Neural cell (in vitro differentiated cells): ENCODE results near the gene NFKBIZ. TPM values are rescaled to one million over a fixed set of nuclear protein-coding genes. Genes with fewer than 3 reads are reported as not detected.

Experiments
- H2AFZ ChIP-seq: fragments of 200-600, 300-800 bp; sonication (generic), shearing (Covaris generic); 2 replicates; pipeline ENCODE4 v1.6.0; 2014; ENCODE audit warnings: low read depth, mild to moderate bottlenecking, antibody characterized with exemption, low read length, moderate library complexity
- H3F3A ChIP-seq: fragments of 200-600 bp; shearing (Covaris generic); 2 replicates; pipeline ENCODE4 v1.6.1; 2016; ENCODE audit warnings: mild to moderate bottlenecking, moderate library complexity, mixed read lengths, antibody characterized with exemption, low read length; ENCODE audit not compliant: insufficient read depth, poor library complexity, severe bottlenecking
- H3K27ac ChIP-seq: fragments of 200-600, 300-800 bp; sonication (generic), shearing (Covaris generic); 2 replicates; pipeline ENCODE4 v1.5.1; 2014; ENCODE audit warnings: mild to moderate bottlenecking, low read length, moderate library complexity
- H3K27me3 ChIP-seq: fragments of 300-800, 200-600 bp; sonication (generic), shearing (Covaris generic); 2 replicates; pipeline ENCODE4 v1.6.0; 2014; ENCODE audit warnings: mild to moderate bottlenecking, low read depth, low read length, moderate library complexity; ENCODE audit not compliant: insufficient read depth
- H3K36me3 ChIP-seq: fragments of 300-800, 200-600 bp; sonication (generic), shearing (Covaris generic); 2 replicates; pipeline ENCODE4 v1.5.1; 2014; ENCODE audit warnings: mild to moderate bottlenecking, antibody characterized with exemption, low read length, moderate library complexity; ENCODE audit not compliant: insufficient read depth
- H3K4me2 ChIP-seq: fragments of 300-800, 200-600 bp; sonication (generic), shearing (Covaris generic); 2 replicates; pipeline ENCODE4 v1.6.0; 2014; ENCODE audit warnings: mild to moderate bottlenecking, low read length
- H3K4me3 ChIP-seq: fragments of 300-800, 200-600 bp; sonication (generic), shearing (Covaris generic); 2 replicates; pipeline ENCODE4 v1.5.1; 2014; ENCODE audit warnings: mild to moderate bottlenecking, low read length, moderate library complexity
- H3K79me2 ChIP-seq: fragments of 200-600 bp; shearing (Covaris generic); replicated peaks from 2 replicates; pipeline ENCODE4 v1.6.0; 2014; ENCODE audit warnings: mild to moderate bottlenecking, low read length, moderate library complexity; ENCODE audit not compliant: insufficient read depth
- H3K9ac ChIP-seq: fragments of 300-800, 200-600 bp; sonication (generic), shearing (Covaris generic); 2 replicates; pipeline ENCODE4 v1.6.1; 2016; ENCODE audit warnings: mild to moderate bottlenecking, low read length, mixed read lengths
- H3K9me2 ChIP-seq: fragments of 200-600 bp; shearing (Covaris generic); 2 replicates; pipeline ENCODE4 v1.6.1; 2016; ENCODE audit warnings: mild to moderate bottlenecking, low read length, mixed read lengths; ENCODE audit not compliant: insufficient read depth
- H3K9me3 ChIP-seq: fragments of 200-600, 300-800 bp; sonication (generic), shearing (Covaris generic); 2 replicates; pipeline ENCODE4 v1.6.1; 2016; ENCODE audit warnings: mild to moderate bottlenecking, mixed run types, low read length, moderate library complexity, mixed read lengths
- H4K20me1 ChIP-seq: fragments of 200-600 bp; shearing (Covaris generic); 2 replicates; pipeline ENCODE4 v1.6.1; 2016; ENCODE audit warnings: mild to moderate bottlenecking, mixed run types; ENCODE audit not compliant: insufficient read depth
- EP300 ChIP-seq: fragments of 450-650 bp; conservative IDR thresholded peaks from 2 replicates; pipeline ENCODE4 v1.6.1; 2014; ENCODE audit warnings: antibody characterized with exemption, mild to moderate bottlenecking, moderate library complexity; ENCODE audit not compliant: poor library complexity, severe bottlenecking
- EZH2 ChIP-seq: fragments of 200-600, 300-800 bp; shearing (Covaris generic), sonication (generic); IDR thresholded peaks from 2 replicates; pipeline ENCODE4 v1.6.1; 2014; ENCODE audit warnings: antibody characterized with exemption, low read length, borderline replicate concordance, mild to moderate bottlenecking; ENCODE audit not compliant: insufficient read depth, poor library complexity, severe bottlenecking
- MXI1 ChIP-seq: fragments of 450-650 bp; conservative IDR thresholded peaks from 2 replicates; pipeline ENCODE4 v1.6.1; 2014; ENCODE audit warnings: antibody characterized with exemption, mild to moderate bottlenecking; ENCODE audit not compliant: poor library complexity, severe bottlenecking
- POLR2AphosphoS5 ChIP-seq: IDR thresholded peaks from 2 replicates; pipeline ENCODE4 v1.6.1; 2012
- RAD21 ChIP-seq: fragments of 450-650 bp; conservative IDR thresholded peaks from 2 replicates; pipeline ENCODE4 v1.6.1; 2014; ENCODE audit warnings: antibody characterized with exemption, mild to moderate bottlenecking, moderate library complexity
- SMC3 ChIP-seq: fragments of 450-650 bp; conservative IDR thresholded peaks from 2 replicates; pipeline ENCODE4 v1.6.1; 2014; ENCODE audit warnings: antibody characterized with exemption, mild to moderate bottlenecking, moderate library complexity; ENCODE audit not compliant: poor library complexity
- TAF1 ChIP-seq: IDR thresholded peaks from 2 replicates; pipeline ENCODE4 v1.6.1; 2012; ENCODE audit warnings: low read depth
- polyA plus RNA-seq: library from polyadenylated mRNA; depleted of rRNA; stranded (reverse); fragments of >200 nt; gene quantifications from 2 replicates; pipeline ENCODE4 v1.2.3, GENCODE V29; 2014
- TF ChIP-seq, protein P1 (sequence below): IDR thresholded peaks from 2 replicates; pipeline ENCODE4 v1.6.1; 2012; ENCODE audit warnings: borderline replicate concordance
- TF ChIP-seq, protein P2 (sequence below): fragments of 450-650 bp; IDR thresholded peaks from 2 replicates; pipeline ENCODE4 v1.5.1; 2014; ENCODE audit warnings: antibody characterized with exemption, mild to moderate bottlenecking, moderate library complexity; ENCODE audit not compliant: poor library complexity, severe bottlenecking

NFKBIZ gene
- polyA plus RNA-seq, 1 donor from 2014 or later: 0.84 TPM

DNA sequence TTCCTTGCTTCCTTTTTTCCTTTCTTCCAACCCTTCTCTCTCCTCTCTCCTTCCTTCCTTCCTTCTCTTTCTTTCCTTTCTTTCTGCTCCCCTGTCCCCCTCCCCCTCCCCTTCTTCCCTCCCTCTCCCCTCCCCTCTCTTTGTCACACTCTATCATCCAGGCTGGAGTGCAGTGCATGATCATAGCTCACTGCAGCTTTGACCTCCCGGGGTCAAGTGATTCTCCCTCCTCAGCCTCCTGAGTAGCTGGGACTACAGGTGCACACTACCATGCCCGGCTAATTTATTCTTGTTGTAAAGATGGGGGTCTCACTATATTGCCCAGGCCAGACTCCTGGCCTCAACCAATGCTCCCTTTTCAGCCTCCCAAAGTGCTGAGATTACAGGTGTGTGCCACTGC is 18.7 kb downstream of the NFKBIZ start:
- H3K4me2 ChIP-seq: no peak overlapping the region
- H3K27ac ChIP-seq: no peak overlapping the region
- no peak overlapping the region for H3K4me3 ChIP-seq
- no peak overlapping the region for H3K9ac ChIP-seq
- no peaks in the 10 kb centered on the region for H3K79me2 ChIP-seq
- H4K20me1 ChIP-seq: no peaks in the 10 kb centered on the region
- no peak overlapping the region for H2AFZ ChIP-seq
- H3K9me3 ChIP-seq: no peaks in the 10 kb centered on the region
- no peaks in the 10 kb centered on the region for H3K9me2 ChIP-seq
- no peaks in the 10 kb centered on the region for H3K27me3 ChIP-seq
- no peaks in the 10 kb centered on the region for H3K36me3 ChIP-seq
- TF ChIP-seq RAD21 (no peak), SMC3 (no peak), EZH2 (no peak), MXI1 (no peak), POLR2AphosphoS5 (no peak), EP300 (no peak), TAF1 (no peak)
- TF ChIP-seq, protein P1, sequence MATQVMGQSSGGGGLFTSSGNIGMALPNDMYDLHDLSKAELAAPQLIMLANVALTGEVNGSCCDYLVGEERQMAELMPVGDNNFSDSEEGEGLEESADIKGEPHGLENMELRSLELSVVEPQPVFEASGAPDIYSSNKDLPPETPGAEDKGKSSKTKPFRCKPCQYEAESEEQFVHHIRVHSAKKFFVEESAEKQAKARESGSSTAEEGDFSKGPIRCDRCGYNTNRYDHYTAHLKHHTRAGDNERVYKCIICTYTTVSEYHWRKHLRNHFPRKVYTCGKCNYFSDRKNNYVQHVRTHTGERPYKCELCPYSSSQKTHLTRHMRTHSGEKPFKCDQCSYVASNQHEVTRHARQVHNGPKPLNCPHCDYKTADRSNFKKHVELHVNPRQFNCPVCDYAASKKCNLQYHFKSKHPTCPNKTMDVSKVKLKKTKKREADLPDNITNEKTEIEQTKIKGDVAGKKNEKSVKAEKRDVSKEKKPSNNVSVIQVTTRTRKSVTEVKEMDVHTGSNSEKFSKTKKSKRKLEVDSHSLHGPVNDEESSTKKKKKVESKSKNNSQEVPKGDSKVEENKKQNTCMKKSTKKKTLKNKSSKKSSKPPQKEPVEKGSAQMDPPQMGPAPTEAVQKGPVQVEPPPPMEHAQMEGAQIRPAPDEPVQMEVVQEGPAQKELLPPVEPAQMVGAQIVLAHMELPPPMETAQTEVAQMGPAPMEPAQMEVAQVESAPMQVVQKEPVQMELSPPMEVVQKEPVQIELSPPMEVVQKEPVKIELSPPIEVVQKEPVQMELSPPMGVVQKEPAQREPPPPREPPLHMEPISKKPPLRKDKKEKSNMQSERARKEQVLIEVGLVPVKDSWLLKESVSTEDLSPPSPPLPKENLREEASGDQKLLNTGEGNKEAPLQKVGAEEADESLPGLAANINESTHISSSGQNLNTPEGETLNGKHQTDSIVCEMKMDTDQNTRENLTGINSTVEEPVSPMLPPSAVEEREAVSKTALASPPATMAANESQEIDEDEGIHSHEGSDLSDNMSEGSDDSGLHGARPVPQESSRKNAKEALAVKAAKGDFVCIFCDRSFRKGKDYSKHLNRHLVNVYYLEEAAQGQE: no peak
- TF ChIP-seq, protein P2, sequence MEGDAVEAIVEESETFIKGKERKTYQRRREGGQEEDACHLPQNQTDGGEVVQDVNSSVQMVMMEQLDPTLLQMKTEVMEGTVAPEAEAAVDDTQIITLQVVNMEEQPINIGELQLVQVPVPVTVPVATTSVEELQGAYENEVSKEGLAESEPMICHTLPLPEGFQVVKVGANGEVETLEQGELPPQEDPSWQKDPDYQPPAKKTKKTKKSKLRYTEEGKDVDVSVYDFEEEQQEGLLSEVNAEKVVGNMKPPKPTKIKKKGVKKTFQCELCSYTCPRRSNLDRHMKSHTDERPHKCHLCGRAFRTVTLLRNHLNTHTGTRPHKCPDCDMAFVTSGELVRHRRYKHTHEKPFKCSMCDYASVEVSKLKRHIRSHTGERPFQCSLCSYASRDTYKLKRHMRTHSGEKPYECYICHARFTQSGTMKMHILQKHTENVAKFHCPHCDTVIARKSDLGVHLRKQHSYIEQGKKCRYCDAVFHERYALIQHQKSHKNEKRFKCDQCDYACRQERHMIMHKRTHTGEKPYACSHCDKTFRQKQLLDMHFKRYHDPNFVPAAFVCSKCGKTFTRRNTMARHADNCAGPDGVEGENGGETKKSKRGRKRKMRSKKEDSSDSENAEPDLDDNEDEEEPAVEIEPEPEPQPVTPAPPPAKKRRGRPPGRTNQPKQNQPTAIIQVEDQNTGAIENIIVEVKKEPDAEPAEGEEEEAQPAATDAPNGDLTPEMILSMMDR: no peak
- H3F3A ChIP-seq: no peaks in the 10 kb centered on the region

DNA sequence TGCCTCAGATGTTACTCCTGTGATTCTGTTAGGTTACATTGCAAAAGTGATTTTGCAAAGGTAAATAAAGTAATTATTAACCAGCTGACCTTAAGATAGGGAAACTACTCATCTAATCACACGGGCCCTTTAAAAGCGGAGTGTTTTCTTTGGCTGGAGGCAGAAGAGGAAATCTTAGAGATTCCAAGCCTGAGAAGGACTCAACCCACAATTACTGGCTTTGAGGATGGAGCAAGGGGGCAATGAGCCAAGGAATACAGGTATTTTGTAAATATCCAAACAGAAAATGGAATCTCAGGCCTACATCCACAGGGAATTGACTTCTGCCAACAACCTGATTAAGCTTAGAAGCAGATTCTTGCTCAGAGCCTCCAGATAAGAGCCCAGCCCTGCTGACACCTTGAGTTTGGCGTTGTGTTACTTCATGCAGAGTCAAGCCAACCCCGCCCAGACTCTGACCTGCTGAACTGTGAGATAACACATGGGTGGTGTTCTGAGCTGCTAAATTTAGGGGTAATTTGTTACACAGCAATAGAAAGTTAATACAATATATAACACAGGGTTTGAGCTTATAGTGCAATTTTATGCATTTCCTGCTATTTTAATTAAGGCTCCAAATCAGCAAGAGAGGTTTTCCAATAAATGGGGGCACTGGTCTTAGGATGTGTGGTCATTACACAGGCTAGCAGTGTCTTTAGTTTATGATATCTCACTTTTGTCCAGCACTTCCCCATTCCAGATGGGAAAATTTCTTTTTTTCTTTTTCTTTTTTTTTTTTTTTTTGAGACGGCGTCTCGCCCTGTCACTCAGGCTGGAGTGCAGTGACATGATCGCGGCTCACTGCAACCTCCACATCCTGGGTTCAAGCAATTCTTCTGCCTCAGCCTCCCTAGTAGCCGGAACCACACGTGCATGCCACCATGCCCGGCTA is 19.5 kb downstream of the NFKBIZ start:
- no peak overlapping the region for H3K9ac ChIP-seq
- no peaks in the 10 kb centered on the region for H3K9me3 ChIP-seq
- no peak overlapping the region for H3K4me2 ChIP-seq
- no peaks in the 10 kb centered on the region for H3K36me3 ChIP-seq
- TF ChIP-seq, protein P2: no peak
- TF ChIP-seq SMC3: no peak
- TF ChIP-seq POLR2AphosphoS5: no peak
- no peak for TF ChIP-seq EP300
- no peak for TF ChIP-seq RAD21
- TF ChIP-seq TAF1: no peak
- no peak for TF ChIP-seq MXI1
- no peak for TF ChIP-seq EZH2
- TF ChIP-seq, protein P1: no peak
- no peaks in the 10 kb centered on the region for H3K9me2 ChIP-seq
- no peak overlapping the region for H3K27ac ChIP-seq
- H4K20me1 ChIP-seq: no peaks in the 10 kb centered on the region
- no peak overlapping the region for H3K4me3 ChIP-seq
- H3K79me2 ChIP-seq: no peaks in the 10 kb centered on the region
- H3F3A ChIP-seq: no peaks in the 10 kb centered on the region
- no peak overlapping the region for H2AFZ ChIP-seq
- H3K27me3 ChIP-seq: no peaks in the 10 kb centered on the region
